B cell (primary cell): ENCODE results near the gene FCER1A. TPM values are rescaled to one million over a fixed set of nuclear protein-coding genes. Genes with fewer than 3 reads are reported as not detected.

Experiments
- ATAC-seq: fragments of 200-7000 bp; cut with Tn5 transposase; one replicate; pipeline ENCODE4 v1.10.0; 2021; ENCODE audit warnings: low read depth, mild to moderate bottlenecking, moderate number of reproducible peaks, moderate library complexity
- CTCF ChIA-PET: fragments of 350-600 bp; sonication (Branson Sonifier 250); formaldehyde crosslinking; loops from one replicate; lab custom pipeline; 2021; ENCODE audit warnings: antibody characterized with exemption, inconsistent platforms; lab: Charles Lee
- POLR2A ChIA-PET: fragments of 350-600 bp; sonication (Branson Sonifier 250); formaldehyde crosslinking; loops from one replicate; lab custom pipeline; 2021; ENCODE audit warnings: antibody characterized with exemption; lab: Charles Lee
- DNase-seq: peaks from one replicate; pipeline ENCODE4 v3.0.0; 2013
- H2AFZ ChIP-seq: 2 replicates; pipeline ENCODE4 v1.6.1; 2012; ENCODE audit warnings: mild to moderate bottlenecking, low read depth, low read length; ENCODE audit not compliant: insufficient read depth, poor library complexity, severe bottlenecking
- H3K27ac ChIP-seq, 2 donors: 1 replicate in 1 of 2; 2 replicates in 1 of 2; pipeline ENCODE4 v1.5.1; 2012 to 2013; ENCODE audit warnings: low read length in 2 of 2, mild to moderate bottlenecking in 2 of 2, moderate library complexity in 1 of 2
- H3K27me3 ChIP-seq, 4 experiments: fragments of 200-600 bp in 1 of 4; sonication (generic) in 1 of 4; replicated peaks in 1 of 4; 1 replicate in 2 of 4; 2 replicates in 2 of 4; pipeline versions ENCODE4 v1.6.1 to v1.7.0; 2013 to 2016; ENCODE audit warnings: low read length in 3 of 4, mild to moderate bottlenecking in 2 of 4, mixed read lengths in 1 of 4, moderate library complexity in 1 of 4; ENCODE audit not compliant: insufficient read depth in 4 of 4, control insufficient read depth in 3 of 4; ENCODE audit errors: control extremely low read depth in 1 of 4
- H3K36me3 ChIP-seq, 2 experiments: replicated peaks in 1 of 2; 1 replicate in 1 of 2; 2 replicates in 1 of 2; pipeline versions ENCODE4 v1.6.1 to v1.7.1; 2013; ENCODE audit warnings: low read length in 1 of 2; ENCODE audit not compliant: insufficient read depth in 2 of 2, control insufficient read depth in 1 of 2; ENCODE audit errors: control extremely low read depth in 1 of 2, extremely low read depth in 1 of 2
- H3K4me1 ChIP-seq, 2 donors: fragments of 200-600 bp in 1 of 2; sonication (generic) in 1 of 2; 1 replicate in 1 of 2; 2 replicates in 1 of 2; pipeline versions ENCODE4 v1.5.1 to v1.6.1; 2013 to 2017; ENCODE audit warnings: low read length in 2 of 2; ENCODE audit not compliant: control insufficient read depth in 2 of 2, insufficient read depth in 2 of 2
- H3K4me2 ChIP-seq: replicated peaks from 2 replicates; pipeline ENCODE3; 2012; ENCODE audit warnings: mild to moderate bottlenecking, low read depth, low read length; ENCODE audit not compliant: poor library complexity, severe bottlenecking
- H3K4me3 ChIP-seq, 5 experiments: fragments of 200-600 bp in 1 of 5; sonication (generic) in 1 of 5; 1 replicate in 3 of 5; 2 replicates in 2 of 5; pipeline versions ENCODE4 v1.5.1 to v1.7.0; 2011 to 2016; ENCODE audit warnings: low read length in 4 of 5, mild to moderate bottlenecking in 4 of 5, low read depth in 2 of 5, control low read depth in 1 of 5, moderate library complexity in 1 of 5; ENCODE audit not compliant: insufficient read depth in 1 of 5; ENCODE audit errors: control extremely low read depth in 1 of 5, extremely low read depth in 1 of 5
- H3K79me2 ChIP-seq: fragments of 200-600 bp; sonication (generic); one replicate; pipeline ENCODE4 v1.6.0; 2016; ENCODE audit warnings: low read length; ENCODE audit not compliant: control insufficient read depth, insufficient read depth
- H3K9ac ChIP-seq: fragments of 200-600 bp; sonication (generic); 2 replicates; pipeline ENCODE4 v1.6.1; 2017; ENCODE audit warnings: mild to moderate bottlenecking, low read length, moderate library complexity
- H3K9me3 ChIP-seq, 3 donors: one replicate each; pipeline versions ENCODE4 v1.6.1 to v1.7.1; 2013; ENCODE audit warnings: low read length in 2 of 3; ENCODE audit not compliant: control insufficient read depth in 2 of 3, insufficient read depth in 1 of 3; ENCODE audit errors: control extremely low read depth in 1 of 3
- H4K20me1 ChIP-seq: 2 replicates; pipeline ENCODE4 v1.6.0; 2012; ENCODE audit warnings: mild to moderate bottlenecking, low read length; ENCODE audit not compliant: insufficient read depth, control insufficient read depth, poor library complexity, severe bottlenecking
- H3K27ac Mint-ChIP-seq: one replicate; pipeline ENCODE4 v1.8.0; 2021; ENCODE audit warnings: mixed read lengths
- H3K27me3 Mint-ChIP-seq: one replicate; pipeline ENCODE4 v1.8.0; 2021; ENCODE audit warnings: mixed read lengths
- H3K4me1 Mint-ChIP-seq: one replicate; pipeline ENCODE4 v1.8.0; 2021; ENCODE audit warnings: mixed read lengths
- H3K4me3 Mint-ChIP-seq: one replicate; pipeline ENCODE4 v1.8.0; 2021; ENCODE audit warnings: mixed read lengths
- H3K9me3 Mint-ChIP-seq: one replicate; pipeline ENCODE4 v1.8.0; 2022; ENCODE audit warnings: mixed read lengths; ENCODE audit not compliant: insufficient read depth
- EZH2 ChIP-seq: IDR thresholded peaks from 2 replicates; pipeline ENCODE4 v1.6.1; 2012; ENCODE audit warnings: borderline replicate concordance, low read depth, mild to moderate bottlenecking, moderate library complexity, low read length; ENCODE audit not compliant: insufficient read depth, poor library complexity, severe bottlenecking
- WGBS: methylation state at CpG from one replicate; pipeline ENCODE4 v1.1.5; 2013; ENCODE audit warnings: missing lambda C conversion rate; ENCODE audit not compliant: insufficient coverage; 5-methylcytosine and 5-hydroxymethylcytosine counted together
- intact Hi-C: fragments of 100-400 bp; cut with micrococcal nuclease; formaldehyde crosslinking; loops from one replicate; pipeline ENCODE4 v1.10.0; 2022
- polyA plus RNA-seq: library from polyadenylated mRNA; depleted of rRNA; stranded (reverse); fragments of >200 nt; gene quantifications from 2 replicates; pipeline ENCODE4 v1.2.3, GENCODE V29; 2012
- total RNA-seq, 2 donors: library from RNA; stranded (reverse); fragments of 120-200 nt in 1 of 2; gene quantifications; 1 replicate in 1 of 2; 2 replicates in 1 of 2; pipeline versions ENCODE4 v1.2.3 to v1.2.4, GENCODE V29; 2013 to 2022
- TF ChIP-seq, protein P1 (sequence below): fragments of 200-600 bp; IDR thresholded peaks from one replicate; pipeline ENCODE4 v1.8.0; 2022; ENCODE audit warnings: antibody characterized with exemption, mild to moderate bottlenecking

FCER1A gene
- total and polyA plus RNA-seq, 2 donors (not counting 1 experiment from before 2014, with no cell fraction given): 0.69 TPM; not detected in 1

DNA sequence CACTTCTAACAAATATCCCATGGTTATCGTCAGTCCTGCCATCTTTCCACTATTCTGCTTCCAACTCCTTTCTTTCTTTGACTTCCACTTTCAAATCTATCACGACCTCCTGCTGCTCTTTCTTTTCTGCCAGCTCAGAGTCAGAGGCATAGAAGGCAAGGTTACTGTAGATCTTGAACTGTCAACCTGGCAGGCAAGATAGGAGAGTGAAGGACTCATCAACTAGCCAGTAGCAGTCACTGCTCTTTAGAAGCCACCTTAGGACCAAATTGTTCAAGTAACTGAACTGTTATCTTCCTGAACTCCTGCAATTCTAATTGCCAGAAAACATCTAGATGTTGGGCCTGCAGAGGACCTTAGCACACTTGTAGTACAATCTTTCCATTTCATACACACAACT is 13.1 kb upstream of the FCER1A start:
- no peak for TF ChIP-seq EZH2
- TF ChIP-seq, protein P1, sequence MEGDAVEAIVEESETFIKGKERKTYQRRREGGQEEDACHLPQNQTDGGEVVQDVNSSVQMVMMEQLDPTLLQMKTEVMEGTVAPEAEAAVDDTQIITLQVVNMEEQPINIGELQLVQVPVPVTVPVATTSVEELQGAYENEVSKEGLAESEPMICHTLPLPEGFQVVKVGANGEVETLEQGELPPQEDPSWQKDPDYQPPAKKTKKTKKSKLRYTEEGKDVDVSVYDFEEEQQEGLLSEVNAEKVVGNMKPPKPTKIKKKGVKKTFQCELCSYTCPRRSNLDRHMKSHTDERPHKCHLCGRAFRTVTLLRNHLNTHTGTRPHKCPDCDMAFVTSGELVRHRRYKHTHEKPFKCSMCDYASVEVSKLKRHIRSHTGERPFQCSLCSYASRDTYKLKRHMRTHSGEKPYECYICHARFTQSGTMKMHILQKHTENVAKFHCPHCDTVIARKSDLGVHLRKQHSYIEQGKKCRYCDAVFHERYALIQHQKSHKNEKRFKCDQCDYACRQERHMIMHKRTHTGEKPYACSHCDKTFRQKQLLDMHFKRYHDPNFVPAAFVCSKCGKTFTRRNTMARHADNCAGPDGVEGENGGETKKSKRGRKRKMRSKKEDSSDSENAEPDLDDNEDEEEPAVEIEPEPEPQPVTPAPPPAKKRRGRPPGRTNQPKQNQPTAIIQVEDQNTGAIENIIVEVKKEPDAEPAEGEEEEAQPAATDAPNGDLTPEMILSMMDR: no peak
- Mint-ChIP-seq H3K27me3 (peaks cover 22% of the 10 kb centered on the region), H3K4me1 (no peaks in the 10 kb centered on the region), H3K4me3 (no peak overlapping the region), H3K9me3 (no peaks in the 10 kb centered on the region), H3K27ac (no peak overlapping the region)
- ATAC-seq (no peak), DNase-seq (no peak)
- Histone ChIP-seq H3K4me2 (no peak overlapping the region), H2AFZ (no peak overlapping the region), H3K4me1 (no peaks in the 10 kb centered on the region), H3K27me3 (peaks cover 0 to 8% (median 1%) of the 10 kb centered on the region in 4 experiments), H3K4me3 (no peak overlapping the region), H3K27ac (no peak overlapping the region), H3K36me3 (no peaks in the 10 kb centered on the region), H3K9me3 (no peaks in the 10 kb centered on the region), H3K79me2 (no peaks in the 10 kb centered on the region), H3K9ac (no peak overlapping the region), H4K20me1 (no peaks in the 10 kb centered on the region)
- ChIA-PET POLR2A (no interaction called here), CTCF (no interaction called here)
- WGBS: 75% methylated on average over 2 of the region's 2 CpGs
- intact Hi-C loops: no loop called here

GRCh38 chr1:159291424-159291823 is 10.7 kb upstream of the FCER1A start:
- no peaks in the 10 kb centered on the region for H3K9me3 Mint-ChIP-seq
- H3K4me3 ChIP-seq: no peak overlapping the region
- no peaks in the 10 kb centered on the region for H3K79me2 ChIP-seq
- H2AFZ ChIP-seq: no peak overlapping the region
- POLR2A ChIA-PET: no interaction called here
- no peak overlapping the region for H3K27ac ChIP-seq
- DNase-seq (no peak), ATAC-seq (no peak)
- intact Hi-C loops: no loop called here
- H3K4me2 ChIP-seq: no peak overlapping the region
- H3K27ac Mint-ChIP-seq: no peak overlapping the region
- no peaks in the 10 kb centered on the region for H3K4me1 Mint-ChIP-seq
- H3K36me3 ChIP-seq: no peaks in the 10 kb centered on the region
- H3K27me3 Mint-ChIP-seq: peaks cover 17% of the 10 kb centered on the region
- no peak overlapping the region for H3K9ac ChIP-seq
- no peaks in the 10 kb centered on the region for H3K9me3 ChIP-seq
- no peak for TF ChIP-seq EZH2
- TF ChIP-seq, protein P1: no peak
- H4K20me1 ChIP-seq: no peaks in the 10 kb centered on the region
- no peaks in the 10 kb centered on the region for H3K4me1 ChIP-seq
- WGBS: 85% methylated on average over 1 of the region's 1 CpG
- H3K27me3 ChIP-seq: peaks cover 0 to 8% (median 1%) of the 10 kb centered on the region in 4 experiments
- H3K4me3 Mint-ChIP-seq: no peak overlapping the region
- CTCF ChIA-PET: no interaction called here
